Pancreas (tissue), 10 donors: ENCODE measurements around the gene SKIDA1. TPM values are rescaled to one million over a fixed set of nuclear protein-coding genes. Genes with fewer than 3 reads are reported as not detected.

Experiments
- ATAC-seq, 4 donors: fragments of 200-7000 bp; cut with Tn5 transposase; one replicate each; pipeline versions ENCODE4 v1.8.0 to v1.9.1; 2020; ENCODE audit warnings: mild to moderate bottlenecking in 4 of 4, moderate library complexity in 4 of 4
- DNase-seq, 6 donors: peaks; one replicate each; pipeline ENCODE4 v3.0.0-alpha.2; 2020
- FAIRE-seq: peaks from 2 replicates; lab custom pipeline; 2012; peaks lifted over from hg19 to GRCh38; lab: Jason Lieb, UNC
- H3K27ac ChIP-seq, 4 donors: fragments of 200-600 bp; sonication (generic); 1 replicate in 3 of 4; 2 replicates in 1 of 4; pipeline versions ENCODE4 v1.5.0 to v1.8.0; 2020
- H3K27me3 ChIP-seq, 4 donors: fragments of 200-600 bp; one replicate each; pipeline ENCODE4 v1.8.0; 2021
- H3K36me3 ChIP-seq, 3 donors: fragments of 200-600 bp; sonication (generic) in 1 of 3; one replicate each; pipeline versions ENCODE4 v1.5.0 to v1.8.0; 2020 to 2021
- H3K4me1 ChIP-seq, 3 donors: fragments of 200-600 bp; one replicate each; pipeline ENCODE4 v1.8.0; 2021
- H3K4me3 ChIP-seq, 4 donors: fragments of 200-600 bp; sonication (generic) in 2 of 4; one replicate each; pipeline versions ENCODE4 v1.5.0 to v1.8.0; 2020 to 2021
- H3K9me3 ChIP-seq, 4 donors: fragments of 200-600 bp; one replicate each; pipeline ENCODE4 v1.8.0; 2021
- CTCF ChIP-seq, 4 donors: fragments of 200-600 bp; sonication (generic) in 3 of 4; IDR thresholded peaks; one replicate each; pipeline versions ENCODE4 v1.5.0 to v1.8.0; 2021; ENCODE audit warnings: antibody characterized with exemption in 4 of 4
- whole genome bisulfite sequencing, 2 donors: extraction: QIAGEN DNeasy Blood & Tissue Kit; methylation state at CpG; one replicate each; pipeline ENCODE4 v1.1.7; 2013; 5-methylcytosine and 5-hydroxymethylcytosine counted together
- intact Hi-C, 3 donors: fragments of 100-400 bp; cut with DNase I; formaldehyde crosslinking; loops; one replicate each; pipeline versions ENCODE4 v1.11.1 to v1.14.2; 2022
- polyA plus RNA-seq, 2 donors: library from polyadenylated mRNA; stranded (reverse); fragments of 200-250 nt; gene quantifications; one replicate each; pipeline ENCODE4 v1.2.3, GENCODE V29; 2013
- total RNA-seq, 6 donors: library from RNA; stranded (reverse); fragmentation: NEBNext Ultra II Directional in 4 of 6; extraction: Animal tissue kit (Norgen Biotek cat#: 25700) in 4 of 6; gene quantifications; one replicate each; pipeline versions ENCODE4 v1.2.1 to v1.2.4, GENCODE V29; 2021 to 2023
- donor health status: healthy with polysubstance abuse.
- donor health status: DM: no; HTN: no; CAD: no; lungs with moderate emphysema.
- donor health status: DM: no; HTN: no; CAD: no.
- donor health status: control.
- donor health status: control.
- donor health status: Bipolar disorder and iron deficiency.
- donor health status: DM: yes; HTN: yes; CAD: no.
- donor health status: DM: no; HTN: no; CAD: no.
- donor health status: DM: no; HTN: no; CAD: no.
- donor health status: DM: yes; HTN: yes; CAD: no.

The SKIDA1 gene
- total and polyA plus RNA-seq, 8 donors, result 0.23 to 0.97 (median 0.53) TPM

GRCh38 chr10:21514129-21514817 lies 11.2 kb downstream of the SKIDA1 start:
- FAIRE-seq (no peak), DNase-seq (no peak), ATAC-seq (no peak)
- H3K9me3 ChIP-seq, result no peaks in the 10 kb centered on the region
- peaks cover 0 to 5% (median 0%) of the 10 kb centered on the region in 3 donors for H3K4me1 ChIP-seq
- H3K27ac ChIP-seq, result no peak overlapping the region
- no peak for TF ChIP-seq CTCF (IDR thresholded peaks at IDR 0.05)
- no peaks in the 10 kb centered on the region for H3K36me3 ChIP-seq
- H3K27me3 ChIP-seq, result no peaks in the 10 kb centered on the region
- H3K4me3 ChIP-seq, result no peak overlapping the region
- 88 to 91% methylated on average over 6 of the region's 6 CpGs for WGBS, 2 donors
- intact Hi-C loops, result no loop called here

GRCh38 chr10:21513405-21513788 lies 12.1 kb downstream of the SKIDA1 start:
- intact Hi-C loops, result no loop called here
- no peak overlapping the region for H3K27ac ChIP-seq
- H3K27me3 ChIP-seq, result no peaks in the 10 kb centered on the region
- no peak overlapping the region for H3K4me3 ChIP-seq
- peaks cover 0 to 5% (median 0%) of the 10 kb centered on the region in 3 donors for H3K4me1 ChIP-seq
- FAIRE-seq (no peak), ATAC-seq (no peak), DNase-seq (no peak)
- no peak for TF ChIP-seq CTCF (IDR thresholded peaks at IDR 0.05)
- H3K36me3 ChIP-seq, result no peaks in the 10 kb centered on the region
- 93 to 94% methylated on average over 1 of the region's 1 CpG for WGBS, 2 donors
- no peaks in the 10 kb centered on the region for H3K9me3 ChIP-seq

GRCh38 chr10:21512573-21513404 lies 12.7 kb downstream of the SKIDA1 start:
- ATAC-seq (no peak), FAIRE-seq (no peak), DNase-seq (no peak)
- H3K4me3 ChIP-seq, result no peak overlapping the region
- WGBS, 2 donors, result 93 to 98% methylated on average over 2 of the region's 2 CpGs
- no peak overlapping the region for H3K27ac ChIP-seq
- peaks cover 0 to 5% (median 0%) of the 10 kb centered on the region in 3 donors for H3K4me1 ChIP-seq
- no peaks in the 10 kb centered on the region for H3K9me3 ChIP-seq
- no peak for TF ChIP-seq CTCF (IDR thresholded peaks at IDR 0.05)
- intact Hi-C loops, result no loop called here
- no peaks in the 10 kb centered on the region for H3K36me3 ChIP-seq
- no peaks in the 10 kb centered on the region for H3K27me3 ChIP-seq

GRCh38 chr10:21511946-21512572 lies 13.4 kb downstream of the SKIDA1 start:
- ATAC-seq (no peak), DNase-seq (no peak), FAIRE-seq (no peak)
- Histone ChIP-seq H3K36me3 (no peaks in the 10 kb centered on the region), H3K9me3 (no peaks in the 10 kb centered on the region), H3K27me3 (no peaks in the 10 kb centered on the region), H3K4me3 (no peak overlapping the region), H3K27ac (no peak overlapping the region), H3K4me1 (peaks cover 0 to 5% (median 0%) of the 10 kb centered on the region in 3 donors)
- WGBS, 2 donors, result 87 to 90% methylated on average over 3 of the region's 3 CpGs
- intact Hi-C loops, result no loop called here
- no peak for TF ChIP-seq CTCF (IDR thresholded peaks at IDR 0.05)
